Osteoblast (primary cell): ENCODE measurements around the gene NBAS. TPM values are rescaled to one million over a fixed set of nuclear protein-coding genes. Genes with fewer than 3 reads are reported as not detected.

Source experiments
- DNase-seq: peaks from one replicate; pipeline ENCODE4 v3.0.0; 2011; ENCODE audit warnings: low spot score, mixed read lengths; ENCODE audit not compliant: insufficient read length; ENCODE audit errors: missing footprints
- H2AFZ ChIP-seq: 2 replicates; pipeline ENCODE4 v1.6.0; 2011; ENCODE audit warnings: mild to moderate bottlenecking, low read length
- H3K27ac ChIP-seq: 2 replicates; pipeline ENCODE4 v1.5.1; 2011; ENCODE audit warnings: mild to moderate bottlenecking, low read depth, low read length, moderate library complexity
- H3K27me3 ChIP-seq: 2 replicates; pipeline ENCODE4 v1.6.0; 2012; ENCODE audit warnings: mild to moderate bottlenecking, control low read depth, inconsistent platforms, low read length, moderate library complexity; ENCODE audit not compliant: insufficient read depth
- H3K36me3 ChIP-seq: 2 replicates; pipeline ENCODE4 v1.5.1; 2011; ENCODE audit warnings: mild to moderate bottlenecking, low read length, control low read depth, moderate library complexity; ENCODE audit not compliant: insufficient read depth
- H3K4me1 ChIP-seq: 2 replicates; pipeline ENCODE4 v1.5.1; 2011; ENCODE audit warnings: mild to moderate bottlenecking, low read length, control low read depth, moderate library complexity; ENCODE audit not compliant: insufficient read depth
- H3K4me2 ChIP-seq: 2 replicates; pipeline ENCODE4 v1.6.0; 2011; ENCODE audit warnings: mild to moderate bottlenecking, low read length; ENCODE audit not compliant: insufficient read depth
- H3K4me3 ChIP-seq: fragments of 200-600 bp; sonication (generic); 3 replicates; pipeline ENCODE4 v1.5.1; 2012; ENCODE audit warnings: mild to moderate bottlenecking, low read length, inconsistent platforms; ENCODE audit not compliant: insufficient read depth
- H3K79me2 ChIP-seq: 2 replicates; pipeline ENCODE4 v1.6.0; 2012; ENCODE audit warnings: mild to moderate bottlenecking, low read length, control low read depth, inconsistent platforms; ENCODE audit not compliant: insufficient read depth
- H3K9me3 ChIP-seq: 2 replicates; pipeline ENCODE4 v1.5.1; 2011; ENCODE audit warnings: low read depth, low read length, control low read depth
- H4K20me1 ChIP-seq: 2 replicates; pipeline ENCODE4 v1.6.0; 2012; ENCODE audit warnings: mild to moderate bottlenecking, low read length, control low read depth; ENCODE audit not compliant: insufficient read depth
- CTCF ChIP-seq: IDR thresholded peaks from 2 replicates; pipeline ENCODE4 v1.5.1; 2011; ENCODE audit warnings: mild to moderate bottlenecking, low read depth, low read length, moderate library complexity; ENCODE audit errors: extremely low read depth
- total RNA-seq: library from RNA; depleted of rRNA; stranded (reverse); fragments of >200 nt; gene quantifications from 2 replicates; pipeline ENCODE4 v1.2.3, GENCODE V29; 2012

Gene NBAS
- total RNA-seq, 1 donor = 98.1 TPM

GRCh38 chr2:15357186-15357585 is 203.9 kb downstream of the NBAS start:
- DNase-seq = no peak
- Histone ChIP-seq H3K4me1 (peaks cover 12% of the 10 kb centered on the region), H3K9me3 (no peaks in the 10 kb centered on the region), H3K27ac (no peak overlapping the region), H3K36me3 (peaks cover 12% of the 10 kb centered on the region), H3K27me3 (no peaks in the 10 kb centered on the region), H4K20me1 (no peaks in the 10 kb centered on the region), H3K79me2 (peaks cover 3% of the 10 kb centered on the region), H2AFZ (no peak overlapping the region), H3K4me3 (no peak overlapping the region), H3K4me2 (no peak overlapping the region)
- no peak for TF ChIP-seq CTCF

- Histone ChIP-seq H3K4me2 (no peak overlapping the region), H3K27ac (no peak overlapping the region), H3K9me3 (no peaks in the 10 kb centered on the region), H3K4me1 (peaks cover 8% of the 10 kb centered on the region), H4K20me1 (no peaks in the 10 kb centered on the region), H2AFZ (no peak overlapping the region), H3K79me2 (peaks cover 3% of the 10 kb centered on the region), H3K36me3 (peaks cover 17% of the 10 kb centered on the region), H3K27me3 (no peaks in the 10 kb centered on the region), H3K4me3 (no peak overlapping the region)
- TF ChIP-seq CTCF = no peak
- no peak for DNase-seq
Observed at GRCh38 chr2:15355386-15355785, 205.7 kb downstream of the NBAS start.

GRCh38 chr2:15354596-15355366 is 206.4 kb downstream of the NBAS start:
- Histone ChIP-seq H3K27ac (no peak overlapping the region), H3K79me2 (peaks cover 3% of the 10 kb centered on the region), H2AFZ (no peak overlapping the region), H3K27me3 (no peaks in the 10 kb centered on the region), H3K36me3 (peaks cover 19% of the 10 kb centered on the region), H4K20me1 (no peaks in the 10 kb centered on the region), H3K4me2 (no peak overlapping the region), H3K4me3 (no peak overlapping the region), H3K9me3 (no peaks in the 10 kb centered on the region), H3K4me1 (peaks cover 4% of the 10 kb centered on the region)
- DNase-seq = no peak
- TF ChIP-seq CTCF = no peak

- H3K4me3 ChIP-seq = no peak overlapping the region
- no peak overlapping the region for H3K27ac ChIP-seq
- no peak overlapping the region for H2AFZ ChIP-seq
- no peaks in the 10 kb centered on the region for H3K27me3 ChIP-seq
- no peaks in the 10 kb centered on the region for H3K79me2 ChIP-seq
- no peak for TF ChIP-seq CTCF
- no peaks in the 10 kb centered on the region for H3K9me3 ChIP-seq
- no peak overlapping the region for H3K4me2 ChIP-seq
- no peaks in the 10 kb centered on the region for H3K4me1 ChIP-seq
- peaks cover 19% of the 10 kb centered on the region for H3K36me3 ChIP-seq
- no peak for DNase-seq
- H4K20me1 ChIP-seq = no peaks in the 10 kb centered on the region
Observed at GRCh38 chr2:15352363-15352762, 208.8 kb downstream of the NBAS start.
